ENCODE results near the gene GOPC. TPM values are rescaled to one million over a fixed set of nuclear protein-coding genes. Genes with fewer than 3 reads are reported as not detected.

GOPC gene
- total RNA-seq, 1 experiment from 2014 or later: 20.8 TPM

DNA sequence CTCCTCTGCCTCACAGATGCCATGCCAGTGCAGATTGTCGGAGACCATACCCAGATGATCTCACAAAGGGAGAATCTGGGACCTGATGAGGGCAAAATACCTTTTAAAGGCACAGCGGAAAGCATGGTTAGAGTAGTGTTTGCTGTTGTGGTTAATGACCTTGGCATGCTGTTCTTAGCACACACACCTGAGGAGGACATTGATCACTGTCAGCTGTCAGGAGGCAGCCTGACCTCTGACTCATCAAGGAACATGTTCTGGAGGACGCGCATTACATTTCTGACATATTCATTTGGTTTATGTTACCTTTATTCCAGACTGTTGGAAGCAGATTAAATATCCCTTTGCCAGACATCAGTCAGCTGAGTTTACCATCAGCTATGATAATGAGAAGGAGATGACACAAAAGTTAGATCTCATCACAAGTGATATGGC, 57.1 kb downstream of the GOPC start:
- Histone ChIP-seq H3K27ac (ENCODE audit: low read depth, low read length, poor library complexity, severe bottlenecking) (no peak overlapping the region), H3K27me3 (replicated peaks; ENCODE audit: insufficient read depth, low read depth, low read length, poor library complexity) (no peaks in the 10 kb centered on the region), H3K4me1 (ENCODE audit: insufficient read depth, low read length, poor library complexity, severe bottlenecking) (no peaks in the 10 kb centered on the region), H3K9me3 (ENCODE audit: low read depth, low read length, poor library complexity, severe bottlenecking) (no peaks in the 10 kb centered on the region), H3K36me3 (ENCODE audit: insufficient read depth, low read length, poor library complexity, severe bottlenecking) (no peaks in the 10 kb centered on the region), H3K4me3 (ENCODE audit: low read depth, low read length, poor library complexity, severe bottlenecking) (no peak overlapping the region)
- no peak for TF ChIP-seq EZH2 (IDR thresholded peaks at IDR 0.05; ENCODE audit: borderline replicate concordance, low read depth, low read length, poor library complexity, severe bottlenecking)
- TF ChIP-seq, protein P1, sequence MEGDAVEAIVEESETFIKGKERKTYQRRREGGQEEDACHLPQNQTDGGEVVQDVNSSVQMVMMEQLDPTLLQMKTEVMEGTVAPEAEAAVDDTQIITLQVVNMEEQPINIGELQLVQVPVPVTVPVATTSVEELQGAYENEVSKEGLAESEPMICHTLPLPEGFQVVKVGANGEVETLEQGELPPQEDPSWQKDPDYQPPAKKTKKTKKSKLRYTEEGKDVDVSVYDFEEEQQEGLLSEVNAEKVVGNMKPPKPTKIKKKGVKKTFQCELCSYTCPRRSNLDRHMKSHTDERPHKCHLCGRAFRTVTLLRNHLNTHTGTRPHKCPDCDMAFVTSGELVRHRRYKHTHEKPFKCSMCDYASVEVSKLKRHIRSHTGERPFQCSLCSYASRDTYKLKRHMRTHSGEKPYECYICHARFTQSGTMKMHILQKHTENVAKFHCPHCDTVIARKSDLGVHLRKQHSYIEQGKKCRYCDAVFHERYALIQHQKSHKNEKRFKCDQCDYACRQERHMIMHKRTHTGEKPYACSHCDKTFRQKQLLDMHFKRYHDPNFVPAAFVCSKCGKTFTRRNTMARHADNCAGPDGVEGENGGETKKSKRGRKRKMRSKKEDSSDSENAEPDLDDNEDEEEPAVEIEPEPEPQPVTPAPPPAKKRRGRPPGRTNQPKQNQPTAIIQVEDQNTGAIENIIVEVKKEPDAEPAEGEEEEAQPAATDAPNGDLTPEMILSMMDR (conservative IDR thresholded peaks at IDR 0.05; ENCODE audit: low read depth, low read length): no peak
- no peak for DNase-seq (ENCODE audit: low spot score)
- intact Hi-C loops (cut with micrococcal nuclease; ENCODE audit: unreplicated experiment): no loop called here
- ChIA-PET POLR2A (ENCODE audit: low non-redundant PET) (no interaction called here), CTCF (no interaction called here)
- no TSS peak for BruUV-seq (replicated peaks)

DNA sequence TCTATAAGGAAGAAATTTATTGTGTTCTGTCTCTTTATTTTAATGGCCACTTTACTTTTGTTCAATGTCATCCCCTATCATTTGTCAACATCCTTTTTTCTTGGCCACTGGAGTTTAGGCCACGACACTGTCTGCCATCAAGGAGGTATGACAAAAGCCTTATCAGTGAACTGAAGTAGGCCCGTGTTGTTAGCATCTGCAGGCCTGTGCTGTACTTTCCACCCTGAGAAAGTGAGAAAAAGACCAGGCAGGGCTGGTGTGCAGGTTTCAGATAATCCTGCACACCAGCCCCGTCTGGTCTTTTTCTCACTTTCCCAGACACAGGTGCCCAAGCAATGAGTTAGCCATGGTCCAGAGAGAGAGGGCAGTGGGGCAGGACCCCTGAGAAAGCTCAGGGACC, 57.6 kb downstream of the GOPC start:
- Histone ChIP-seq H3K9me3 (ENCODE audit: low read depth, low read length, poor library complexity, severe bottlenecking) (no peaks in the 10 kb centered on the region), H3K36me3 (ENCODE audit: insufficient read depth, low read length, poor library complexity, severe bottlenecking) (no peaks in the 10 kb centered on the region), H3K27me3 (replicated peaks; ENCODE audit: insufficient read depth, low read depth, low read length, poor library complexity) (no peaks in the 10 kb centered on the region), H3K4me1 (ENCODE audit: insufficient read depth, low read length, poor library complexity, severe bottlenecking) (no peaks in the 10 kb centered on the region), H3K27ac (ENCODE audit: low read depth, low read length, poor library complexity, severe bottlenecking) (no peak overlapping the region), H3K4me3 (ENCODE audit: low read depth, low read length, poor library complexity, severe bottlenecking) (no peak overlapping the region)
- ChIA-PET POLR2A (ENCODE audit: low non-redundant PET) (no interaction called here), CTCF (no interaction called here)
- no peak for DNase-seq (ENCODE audit: low spot score)
- no TSS peak for BruUV-seq (replicated peaks)
- TF ChIP-seq, protein P1 (conservative IDR thresholded peaks at IDR 0.05; ENCODE audit: low read depth, low read length): no peak
- no peak for TF ChIP-seq EZH2 (IDR thresholded peaks at IDR 0.05; ENCODE audit: borderline replicate concordance, low read depth, low read length, poor library complexity, severe bottlenecking)
- intact Hi-C loops (cut with micrococcal nuclease; ENCODE audit: unreplicated experiment): no loop called here

DNA sequence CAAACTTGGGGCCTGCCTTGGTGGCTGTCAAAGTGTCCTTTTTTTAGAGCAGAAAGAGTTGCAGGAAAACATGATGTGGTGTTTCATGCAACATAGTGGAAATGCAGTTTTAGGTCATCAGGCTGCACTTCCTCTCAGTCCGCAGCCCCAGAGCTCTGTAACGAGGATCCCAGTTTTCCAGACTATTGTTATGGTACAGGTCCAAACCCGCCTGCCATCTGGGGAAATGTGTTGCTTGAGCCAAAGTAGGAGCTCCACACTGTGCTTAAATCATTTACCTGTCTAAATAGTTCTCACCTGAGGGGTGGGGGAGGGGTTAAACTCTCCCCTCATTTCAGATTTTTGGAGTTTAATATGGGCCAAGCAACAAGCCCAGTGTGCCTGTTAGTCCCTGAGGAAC, 59.8 kb downstream of the GOPC start:
- no peak overlapping the region for H3K4me3 ChIP-seq (ENCODE audit: low read depth, low read length, poor library complexity, severe bottlenecking)
- ChIA-PET CTCF (no interaction called here), POLR2A (ENCODE audit: low non-redundant PET) (no interaction called here)
- no peaks in the 10 kb centered on the region for H3K9me3 ChIP-seq (ENCODE audit: low read depth, low read length, poor library complexity, severe bottlenecking)
- intact Hi-C loops (cut with micrococcal nuclease; ENCODE audit: unreplicated experiment): no loop called here
- BruUV-seq (replicated peaks): no TSS peak
- DNase-seq (ENCODE audit: low spot score): no peak
- no peaks in the 10 kb centered on the region for H3K36me3 ChIP-seq (ENCODE audit: insufficient read depth, low read length, poor library complexity, severe bottlenecking)
- H3K27me3 ChIP-seq (replicated peaks; ENCODE audit: insufficient read depth, low read depth, low read length, poor library complexity): no peaks in the 10 kb centered on the region
- no peaks in the 10 kb centered on the region for H3K4me1 ChIP-seq (ENCODE audit: insufficient read depth, low read length, poor library complexity, severe bottlenecking)
- no peak overlapping the region for H3K27ac ChIP-seq (ENCODE audit: low read depth, low read length, poor library complexity, severe bottlenecking)
- TF ChIP-seq, protein P1 (conservative IDR thresholded peaks at IDR 0.05; ENCODE audit: low read depth, low read length): no peak
- no peak for TF ChIP-seq EZH2 (IDR thresholded peaks at IDR 0.05; ENCODE audit: borderline replicate concordance, low read depth, low read length, poor library complexity, severe bottlenecking)

Data from A673 (cell line).